ENCODE data around the gene KCNE4.
"Not testable (repeated sequence)": the region's sequence is repeated elsewhere in the genome, so short reads cannot be mapped to it uniquely, and the experiment has no call there.

Gene KCNE4

DNA sequence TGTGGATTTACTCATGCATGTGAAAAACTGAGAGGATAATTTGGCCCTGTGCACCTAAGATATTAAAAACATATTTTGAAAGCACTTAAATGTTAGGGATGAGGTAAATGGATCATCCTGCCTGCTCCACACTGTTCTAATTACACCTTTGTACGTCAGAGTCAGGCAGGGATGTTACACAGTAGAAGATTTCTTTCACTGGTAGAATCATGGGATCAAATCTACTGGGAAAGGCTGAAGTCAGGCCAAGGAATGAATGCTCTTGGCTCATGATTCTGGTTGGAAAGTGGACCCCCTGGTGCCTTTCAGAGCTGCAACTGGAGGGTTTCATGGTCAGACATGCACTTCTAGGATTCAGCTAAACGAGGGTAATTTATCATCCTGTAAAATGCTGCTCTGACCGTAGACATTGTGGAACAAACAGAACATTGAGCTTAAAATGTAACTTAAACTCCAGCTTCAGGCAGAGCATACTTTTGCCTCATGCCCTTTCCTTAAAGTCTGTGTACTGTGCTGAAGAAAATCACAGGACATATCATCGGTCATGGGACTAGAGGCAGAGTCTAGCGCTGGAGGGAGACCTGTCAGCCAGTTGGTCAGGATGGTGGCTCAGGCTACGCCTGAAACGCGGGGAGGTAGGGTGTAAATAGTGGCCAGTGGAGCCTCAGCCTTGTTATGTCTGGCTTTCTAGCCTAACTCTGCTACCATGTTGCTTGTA is 4.9 kb downstream of the KCNE4 start:
- no peak for DNase-seq

DNA sequence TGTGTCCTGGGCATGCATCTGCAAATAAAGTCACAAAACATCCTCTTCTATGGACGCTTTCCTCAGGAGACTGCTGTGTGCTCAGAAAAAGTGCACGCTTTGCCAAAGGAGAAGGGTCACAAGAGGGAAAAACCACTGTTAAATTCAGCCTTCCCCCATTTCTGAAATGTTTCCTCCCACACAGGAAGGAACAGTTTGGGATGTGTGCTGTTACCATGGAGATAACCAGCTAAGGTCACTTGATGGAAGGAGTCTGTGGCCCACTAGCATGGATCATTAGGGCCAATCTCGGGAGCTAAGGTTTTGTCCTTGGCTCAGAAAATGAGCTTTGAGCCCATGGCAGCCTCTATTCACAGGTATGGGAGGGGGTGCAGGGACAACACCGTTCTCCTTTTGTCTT is 5.6 kb downstream of the KCNE4 start:
- no peak for DNase-seq

DNA sequence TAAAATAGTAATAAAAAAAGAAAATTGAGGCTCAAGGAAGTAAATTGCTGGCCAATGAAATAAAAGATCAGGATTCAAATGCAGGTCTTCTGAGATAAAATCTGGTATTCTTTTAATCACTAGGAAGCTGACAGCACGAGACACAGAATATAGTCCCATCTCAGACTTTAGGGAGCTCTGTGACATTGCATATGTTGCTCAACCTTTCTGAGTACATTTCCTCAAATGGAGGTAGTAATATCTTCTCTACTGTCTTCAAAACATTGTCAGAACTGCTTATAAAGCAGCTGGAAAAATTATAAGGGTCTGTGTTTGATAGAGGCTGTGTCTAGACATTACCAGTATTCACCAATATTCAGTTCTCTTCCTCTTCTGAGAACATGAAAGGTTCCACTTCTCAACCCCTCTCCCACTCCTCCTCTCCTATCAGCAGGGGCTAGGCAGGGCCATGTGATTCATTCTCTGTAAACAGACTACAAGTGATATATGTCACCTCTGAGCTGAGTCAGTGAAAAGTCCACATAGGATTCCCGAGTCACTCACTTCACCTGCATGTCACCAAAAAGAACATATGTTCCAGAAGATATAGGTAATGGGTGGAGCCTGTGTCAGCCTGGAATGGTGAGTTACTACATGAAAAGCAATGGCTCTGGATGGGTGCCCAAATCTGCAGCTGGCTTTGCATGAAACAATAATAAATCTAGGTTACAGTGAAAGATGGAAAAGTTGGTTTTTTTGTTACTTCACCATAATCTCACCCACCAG is 7.1 kb downstream of the KCNE4 start:
- DNase-seq, result no peak

DNA sequence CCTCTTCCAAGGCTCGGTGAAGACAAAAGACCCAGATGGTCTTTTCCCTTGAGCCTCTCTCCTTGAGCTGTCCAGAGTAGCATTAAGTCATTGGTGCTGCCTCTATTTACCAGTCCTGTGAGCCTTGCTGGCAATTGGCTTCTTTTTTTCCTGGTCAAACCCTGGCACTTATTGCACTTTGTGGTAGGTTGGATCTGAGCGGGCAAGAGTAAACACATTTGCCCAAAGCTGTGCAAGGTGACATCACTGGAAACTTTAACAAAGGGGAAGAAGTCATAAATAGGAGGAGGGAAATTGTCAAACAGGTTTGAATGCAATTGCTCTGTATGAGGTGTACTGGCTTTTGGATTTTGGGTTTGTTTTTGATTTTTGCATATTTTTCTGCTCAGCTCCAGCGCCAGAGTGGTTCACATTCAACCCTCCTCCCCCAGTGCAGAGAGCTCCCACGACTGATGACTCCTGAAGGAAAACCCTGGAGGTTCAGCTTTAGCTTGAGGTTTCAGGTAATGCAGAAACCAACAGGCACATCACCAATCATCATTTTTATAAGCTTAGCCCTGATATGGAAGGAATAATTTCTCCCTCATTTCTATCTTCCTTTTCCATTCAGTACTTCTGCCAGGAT is 8.3 kb downstream of the KCNE4 start:
- peak in 9 of 56 donors; percentile 11 to 47 (median 25) for DNase-seq

GRCh38 chr2:223062396-223062795 is 10.4 kb downstream of the KCNE4 start:
- no peak for DNase-seq

DNA sequence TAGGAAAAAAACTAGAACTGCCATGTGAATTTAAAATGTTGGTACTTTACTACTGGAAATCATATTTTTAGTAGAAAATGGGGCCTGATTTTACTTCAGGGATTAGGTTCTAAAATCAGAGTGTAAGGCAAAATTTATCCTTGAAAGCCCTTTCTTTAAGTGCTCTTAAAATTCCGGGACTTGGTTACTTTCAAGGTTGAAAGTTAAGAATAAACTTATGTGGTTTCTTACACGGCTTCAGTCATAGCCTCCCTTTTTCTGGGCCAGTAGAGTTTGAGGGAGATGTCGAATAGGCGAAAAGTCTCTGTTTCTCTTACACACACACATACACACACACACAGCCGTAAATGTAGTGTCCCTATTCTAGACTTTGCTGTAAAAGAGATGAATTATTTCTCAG is 13.1 kb downstream of the KCNE4 start:
- no peak for DNase-seq

GRCh38 chr2:223066721-223067120 is 14.7 kb downstream of the KCNE4 start:
- no peak for DNase-seq

DNA sequence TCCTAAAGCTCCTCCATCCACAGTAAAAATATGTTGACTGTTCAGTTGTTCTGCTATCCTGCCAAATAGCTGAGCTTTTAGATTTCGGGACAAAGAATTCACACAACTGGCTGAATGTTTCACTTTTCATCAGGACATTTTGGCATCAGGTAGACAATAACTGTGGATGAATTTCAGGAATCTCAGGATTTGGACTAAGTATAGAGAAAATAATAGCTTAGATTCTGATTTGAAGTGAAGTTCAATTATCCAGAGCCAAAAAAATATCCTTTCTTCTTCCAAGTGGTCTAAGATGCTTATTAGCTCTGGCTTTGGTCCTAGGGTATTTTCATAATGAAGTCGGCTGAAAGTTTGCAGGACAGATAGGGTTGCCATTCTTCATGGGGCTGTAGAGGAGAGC is 16.1 kb downstream of the KCNE4 start:
- no peak for DNase-seq

DNA sequence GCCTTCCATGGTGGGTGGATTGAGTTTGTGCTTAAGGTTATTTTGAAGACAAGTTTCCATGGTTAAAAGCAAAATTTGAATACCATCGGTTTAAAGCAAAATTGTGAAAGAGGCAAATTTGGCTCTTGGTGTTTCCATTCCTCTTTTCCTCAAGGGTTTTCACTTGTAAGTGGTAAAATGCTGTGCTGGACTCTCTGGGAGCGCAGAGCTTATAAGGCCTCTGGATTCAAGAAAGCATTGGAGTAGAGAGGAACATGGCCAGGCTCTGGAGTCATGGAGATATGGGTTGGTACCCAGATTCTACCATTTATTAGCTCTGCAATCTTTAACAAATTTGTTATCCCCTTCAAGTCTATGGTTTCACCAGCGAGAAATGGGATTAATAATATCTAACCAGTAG is 17.5 kb downstream of the KCNE4 start:
- no peak for DNase-seq

- DNase-seq, result no peak
Observed at GRCh38 chr2:223069988-223070387, 18.0 kb downstream of the KCNE4 start.

DNA sequence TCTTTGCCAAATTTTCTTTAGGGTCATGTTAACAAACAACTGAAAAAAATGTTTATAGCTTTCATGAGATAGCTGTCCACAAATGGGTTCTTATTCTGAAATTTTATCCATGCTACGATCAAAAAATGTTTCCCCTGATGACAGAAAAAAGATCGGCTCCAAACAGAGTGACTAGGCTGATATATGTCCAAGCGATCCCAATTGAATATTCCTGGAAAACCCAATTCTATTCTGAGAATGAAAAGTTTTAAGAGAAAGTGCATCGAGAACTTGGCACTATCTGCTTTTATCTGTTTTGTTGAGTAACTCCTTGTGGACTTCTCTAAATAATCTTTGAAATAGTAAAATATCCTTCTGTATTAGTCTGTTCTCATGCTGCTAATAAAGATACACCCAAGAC is 19.1 kb downstream of the KCNE4 start:
- DNase-seq, result no peak

DNA sequence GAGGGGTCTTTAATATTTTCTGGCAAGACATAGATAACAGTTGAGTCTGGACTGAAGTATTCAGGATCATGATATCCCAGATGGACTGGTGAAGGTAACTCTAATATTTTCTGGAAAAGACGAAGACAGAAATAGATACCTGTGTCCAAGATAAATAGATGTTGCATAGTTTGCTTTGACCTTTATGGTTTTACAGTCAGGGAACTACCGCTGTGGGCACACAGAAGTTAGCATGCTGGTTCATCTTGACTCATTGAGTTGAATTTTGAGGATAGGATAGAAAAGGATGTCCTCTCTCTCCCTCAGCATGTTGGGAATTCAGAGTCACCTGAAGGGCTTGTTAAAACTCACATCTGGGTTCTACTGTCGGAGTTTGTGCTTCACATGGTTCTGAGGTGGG is 20.8 kb downstream of the KCNE4 start:
- no peak for DNase-seq

GRCh38 chr2:223075301-223076270 is 23.6 kb downstream of the KCNE4 start:
- DNase-seq, result no peak

DNA sequence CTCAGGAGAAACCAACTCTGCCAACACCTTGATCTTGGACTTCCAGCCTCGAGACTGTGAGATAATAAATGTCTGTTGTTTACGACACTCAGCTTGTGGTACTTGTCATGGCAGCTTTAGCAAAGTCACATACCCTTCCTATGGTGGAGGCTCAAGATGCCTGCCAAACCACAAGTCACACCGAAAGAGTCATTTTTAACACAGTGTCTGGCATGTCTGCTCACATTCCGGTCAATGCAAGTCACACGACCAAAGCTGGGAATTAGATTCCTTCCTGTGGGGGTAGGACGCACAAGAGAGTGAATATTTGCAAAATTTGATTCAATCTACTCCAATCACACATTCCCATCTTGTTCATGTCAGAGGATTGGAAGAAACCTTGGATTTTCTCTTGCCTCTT is 24.6 kb downstream of the KCNE4 start:
- DNase-seq, result no peak

DNA sequence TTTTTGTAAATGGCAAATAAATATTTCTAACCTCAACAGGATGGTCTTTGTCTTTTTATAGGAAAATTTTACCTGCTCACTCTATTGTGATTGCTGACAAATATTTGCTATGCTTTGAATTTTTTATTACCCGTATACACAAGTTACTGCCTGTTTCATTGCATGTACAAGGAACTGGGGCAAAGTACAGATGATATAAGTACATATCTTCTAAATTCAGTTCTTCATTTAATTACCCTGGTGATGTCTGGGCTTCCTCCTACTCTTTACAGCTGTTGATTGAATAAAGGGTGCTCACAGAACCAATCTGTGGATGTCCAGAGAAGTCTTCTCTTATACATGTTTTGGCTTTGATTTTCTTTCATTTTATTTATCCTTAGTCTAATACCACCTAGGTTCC is 26.5 kb downstream of the KCNE4 start:
- DNase-seq, result no peak

DNA sequence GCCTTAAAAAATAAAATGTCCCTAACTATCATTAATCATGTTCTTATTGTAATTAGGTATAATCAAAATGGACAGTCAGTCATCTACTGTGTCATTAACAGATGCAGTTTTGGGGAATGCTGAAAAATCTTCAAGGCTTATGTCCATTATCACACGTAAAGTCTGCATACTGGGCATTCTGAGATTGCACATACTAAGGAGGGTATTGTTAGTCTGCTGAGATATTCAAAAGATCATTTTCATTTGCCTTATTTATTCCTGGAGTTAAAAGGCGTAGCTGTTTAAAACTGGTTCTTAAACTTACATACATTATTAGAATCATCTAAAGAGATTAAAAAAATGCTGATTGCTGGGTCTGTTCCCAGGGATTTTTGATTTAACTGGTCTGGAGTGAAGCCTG is 27.4 kb downstream of the KCNE4 start:
- no peak for DNase-seq

DNA sequence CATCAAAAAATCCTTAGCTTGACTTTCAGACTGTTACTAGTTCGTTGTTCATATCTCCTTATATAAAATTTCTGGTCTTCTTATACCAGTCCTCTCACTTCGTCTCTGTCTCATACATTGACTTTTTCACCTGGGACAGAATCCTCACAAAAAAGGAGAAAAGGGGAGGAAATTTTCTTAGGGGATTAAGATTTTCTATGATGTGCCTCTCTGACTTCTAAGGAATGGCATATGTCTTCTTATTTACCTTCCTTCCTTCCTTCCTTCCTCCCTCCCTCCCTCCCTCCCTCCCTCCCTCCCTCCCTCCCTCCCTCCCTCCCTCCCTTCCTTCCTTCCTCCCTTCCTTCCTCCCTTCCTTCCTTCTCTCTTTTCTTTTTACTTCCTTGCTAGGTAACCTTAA is 27.9 kb downstream of the KCNE4 start:
- DNase-seq, result no peak

DNA sequence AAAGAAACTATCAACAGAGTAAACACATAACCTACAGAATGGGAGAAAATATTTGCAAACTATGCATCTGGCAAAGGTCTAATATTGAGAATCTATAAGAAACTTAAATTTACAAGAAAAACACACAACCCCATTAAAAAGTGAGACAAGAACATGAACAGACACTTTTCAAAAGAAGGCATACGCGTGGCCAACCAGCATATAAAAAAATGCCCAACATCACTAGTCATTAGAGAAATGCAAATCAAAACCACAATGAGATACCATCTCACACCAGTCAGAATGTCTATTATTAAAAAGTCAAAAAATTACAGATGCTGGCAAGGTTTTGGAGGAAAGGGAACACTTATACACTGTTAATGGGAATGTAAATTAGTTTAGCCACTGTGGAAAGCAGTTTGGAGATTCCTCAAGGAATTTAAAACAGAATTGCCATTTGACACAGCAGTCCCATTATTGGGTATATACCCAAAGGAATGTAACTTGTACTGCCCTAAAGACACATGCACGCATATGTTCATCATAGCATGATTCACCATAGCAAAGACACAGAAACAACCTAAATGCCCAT is 28.9 kb downstream of the KCNE4 start:
- DNase-seq, result not testable (repeated sequence)

- no peak for DNase-seq
Observed at GRCh38 chr2:223081789-223082188, 29.8 kb downstream of the KCNE4 start.

DNA sequence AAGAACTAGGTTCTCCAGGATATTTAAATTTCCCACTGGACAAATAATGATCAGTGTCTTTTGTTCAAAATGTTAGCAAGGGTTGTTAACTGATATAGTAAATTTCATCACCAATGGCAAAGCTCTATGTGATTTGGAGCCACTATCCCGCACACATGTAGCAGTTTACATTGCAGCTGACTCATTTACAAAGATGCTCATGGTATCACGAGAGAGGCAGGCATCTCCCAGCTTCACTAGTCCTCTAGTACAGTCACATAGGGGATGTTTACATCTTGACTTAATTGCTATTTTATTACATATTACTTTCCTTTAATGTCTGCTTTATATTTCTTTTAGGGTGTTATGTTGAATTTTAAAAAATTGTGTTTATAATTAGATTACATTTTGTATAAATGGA is 30.7 kb downstream of the KCNE4 start:
- DNase-seq, result no peak

- no peak for DNase-seq
Observed at GRCh38 chr2:223083402-223084070, 31.5 kb downstream of the KCNE4 start.

Measured in nucleus accumbens (tissue), 56 donors.